HG03469 (cell line): ENCODE results near the gene GIT2.
"Not testable (repeated sequence)": the region's sequence is repeated elsewhere in the genome, so short reads cannot be mapped to it uniquely, and the experiment has no call there.

Experiments
- ATAC-seq: cut with Tn5 transposase; IDR thresholded peaks from one replicate; pipeline ENCODE4 v1.9.1; 2021; ENCODE audit warnings: mild to moderate bottlenecking, moderate library complexity, moderate number of reproducible peaks; ENCODE audit not compliant: unreplicated experiment

The GIT2 gene

GRCh38 chr12:109896188-109896587 is 100.0 kb downstream of the GIT2 start:
- no peak for ATAC-seq

- no peak for ATAC-seq
Measured at GRCh38 chr12:109894939-109895338, 101.2 kb downstream of the GIT2 start.

- ATAC-seq: no peak
Measured at GRCh38 chr12:109893261-109893995, 102.7 kb downstream of the GIT2 start.

- ATAC-seq: peak; percentile 36
Measured at GRCh38 chr12:109892748-109893147, 103.4 kb downstream of the GIT2 start.

GRCh38 chr12:109892165-109892715 is 103.9 kb downstream of the GIT2 start:
- ATAC-seq: no peak

- ATAC-seq: not testable (repeated sequence)
Measured at GRCh38 chr12:109891731-109892130, 104.4 kb downstream of the GIT2 start.

GRCh38 chr12:109890620-109891170 is 105.5 kb downstream of the GIT2 start:
- no peak for ATAC-seq

GRCh38 chr12:109888179-109889020 is 107.8 kb downstream of the GIT2 start:
- ATAC-seq: no peak

- no peak for ATAC-seq
Measured at GRCh38 chr12:109885616-109886015, 110.6 kb downstream of the GIT2 start.

GRCh38 chr12:109883461-109883860 is 112.7 kb downstream of the GIT2 start:
- no peak for ATAC-seq

GRCh38 chr12:109881752-109882151 is 114.4 kb downstream of the GIT2 start:
- no peak for ATAC-seq

GRCh38 chr12:109880938-109881337 is 115.2 kb downstream of the GIT2 start:
- no peak for ATAC-seq

GRCh38 chr12:109880043-109880931 is 115.9 kb downstream of the GIT2 start, which contains the start of gene GLTP:
GLTP (minus strand) TSS chr12:109880541; CDS start chr12:109880374, 167 bp downstream.
- ATAC-seq: peak; percentile 86
